Mammary epithelial cell (primary cell): ENCODE measurements around the gene CDH18.

Experiments used
- CTCF ChIP-seq, 2 donors: IDR thresholded peaks in 1 of 2; conservative IDR thresholded peaks in 1 of 2; 2 replicates each; pipeline ENCODE4 v1.5.1; 2011 to 2012; ENCODE audit warnings: inconsistent platforms in 2 of 2, low read length in 2 of 2, mild to moderate bottlenecking in 2 of 2, control low read depth in 1 of 2, low read depth in 1 of 2; ENCODE audit not compliant: insufficient read depth in 1 of 2; ENCODE audit errors: extremely low read depth in 1 of 2
- EZH2 ChIP-seq: IDR thresholded peaks from 2 replicates; pipeline ENCODE4 v1.6.1; 2012; ENCODE audit warnings: low read length, inconsistent platforms, borderline replicate concordance

- TF ChIP-seq EZH2 (no peak), CTCF (conservative IDR thresholded peaks at IDR 0.05 in 1 of 2, IDR thresholded peaks at IDR 0.05 in 1 of 2; ENCODE audit: extremely low read depth in 1 of 2, insufficient read depth in 1 of 2, low read depth in 1 of 2, low read length in 2 of 2) (no peak)
Observed at GRCh38 chr5:19728571-19728970, 259.4 kb downstream of the CDH18 start.
